Ishikawa (cell line): ENCODE measurements around the gene AIP.
A peak's percentile ranks its signal among the peaks of the same experiment; 100 is the strongest.

Experiments used
- CEBPB ChIP-seq: IDR thresholded peaks from 2 replicates; pipeline ENCODE4 v1.6.1; 2012
- CREB1 ChIP-seq: IDR thresholded peaks from 2 replicates; pipeline ENCODE4 v1.6.1; 2012; ENCODE audit warnings: low read depth
- EGR1 ChIP-seq: IDR thresholded peaks from 2 replicates; pipeline ENCODE4 v1.6.1; 2012
- EP300 ChIP-seq: IDR thresholded peaks from 2 replicates; pipeline ENCODE4 v1.6.1; 2012; ENCODE audit warnings: borderline replicate concordance
- FOXM1 ChIP-seq: IDR thresholded peaks from 2 replicates; pipeline ENCODE4 v1.6.1; 2012; ENCODE audit warnings: low read depth, borderline replicate concordance
- MAX ChIP-seq: IDR thresholded peaks from 2 replicates; pipeline ENCODE4 v1.6.1; 2012
- NFIC ChIP-seq: IDR thresholded peaks from 2 replicates; pipeline ENCODE4 v1.6.1; 2012
- RAD21 ChIP-seq: IDR thresholded peaks from 2 replicates; pipeline ENCODE4 v1.6.1; 2012; ENCODE audit warnings: low read depth
- REST ChIP-seq: IDR thresholded peaks from 2 replicates; pipeline ENCODE4 v1.6.1; 2012; ENCODE audit warnings: low read depth, mild to moderate bottlenecking
- TAF1 ChIP-seq: IDR thresholded peaks from 2 replicates; pipeline ENCODE4 v1.6.1; 2012; ENCODE audit warnings: low read depth, mild to moderate bottlenecking
- TCF12 ChIP-seq: IDR thresholded peaks from 2 replicates; pipeline ENCODE4 v1.6.1; 2012; ENCODE audit warnings: low read depth
- TEAD4 ChIP-seq: IDR thresholded peaks from 2 replicates; pipeline ENCODE4 v1.6.1; 2012
- USF1 ChIP-seq: IDR thresholded peaks from 2 replicates; pipeline ENCODE4 v1.6.1; 2012
- YY1 ChIP-seq: IDR thresholded peaks from 2 replicates; pipeline ENCODE4 v1.6.1; 2012; ENCODE audit warnings: low read depth
- ZBTB7A ChIP-seq: IDR thresholded peaks from 2 replicates; pipeline ENCODE4 v1.6.1; 2012; ENCODE audit warnings: low read depth

The AIP gene

GRCh38 chr11:67508486-67509121 lies 25.8 kb downstream of the AIP start:
- no peak for TF ChIP-seq EP300
- no peak; the same call in 1 of the 2 replicates for TF ChIP-seq MAX
- TF ChIP-seq FOXM1: peak; percentile 46; the same call in 1 of the 2 replicates
- peak; percentile 74 for TF ChIP-seq YY1
- no peak for TF ChIP-seq NFIC
- no peak for TF ChIP-seq EGR1
- TF ChIP-seq TAF1: no peak
- TF ChIP-seq TCF12: no peak
- no peak for TF ChIP-seq USF1
- TF ChIP-seq REST: no peak
- TF ChIP-seq CEBPB: no peak
- TF ChIP-seq CREB1: peak; percentile 89
- no peak for TF ChIP-seq TEAD4
- TF ChIP-seq RAD21: no peak
- TF ChIP-seq ZBTB7A: peak; percentile 94

GRCh38 chr11:67510023-67510345 lies 27.2 kb downstream of the AIP start:
- no peak for TF ChIP-seq RAD21
- TF ChIP-seq CEBPB: no peak
- no peak for TF ChIP-seq NFIC
- TF ChIP-seq FOXM1: no peak

- TF ChIP-seq TCF12 (no peak), CREB1 (no peak), USF1 (no peak), EP300 (no peak), REST (no peak), MAX (no peak), EGR1 (no peak), RAD21 (no peak), TEAD4 (no peak), CEBPB (no peak)
These were observed 31.3 kb downstream of the AIP start for GRCh38 chr11:67514116-67514515.

GRCh38 chr11:67516806-67517205 lies 34.0 kb downstream of the AIP start:
- TF ChIP-seq EGR1 (no peak), YY1 (no peak), RAD21 (no peak), TEAD4 (no peak)

GRCh38 chr11:67517784-67518552 lies 35.1 kb downstream of the AIP start:
- TF ChIP-seq NFIC (no peak), FOXM1 (no peak), CEBPB (no peak), MAX (no peak), USF1 (no peak), YY1 (no peak), ZBTB7A (no peak), REST (no peak), EP300 (no peak), CREB1 (no peak), TCF12 (no peak), TEAD4 (no peak), RAD21 (no peak), EGR1 (no peak), TAF1 (no peak)
